SH-SY5Y (cell line): ENCODE measurements around the gene CCDC185.

ENCODE experiments used
- GATA2 ChIP-seq: IDR thresholded peaks from 2 replicates; pipeline ENCODE4 v1.6.1; 2011; ENCODE audit warnings: mild to moderate bottlenecking, low read depth, low read length
- GATA3 ChIP-seq: IDR thresholded peaks from 2 replicates; pipeline ENCODE4 v1.6.1; 2011; ENCODE audit warnings: low read depth, mild to moderate bottlenecking, low read length, moderate library complexity

Gene CCDC185

DNA sequence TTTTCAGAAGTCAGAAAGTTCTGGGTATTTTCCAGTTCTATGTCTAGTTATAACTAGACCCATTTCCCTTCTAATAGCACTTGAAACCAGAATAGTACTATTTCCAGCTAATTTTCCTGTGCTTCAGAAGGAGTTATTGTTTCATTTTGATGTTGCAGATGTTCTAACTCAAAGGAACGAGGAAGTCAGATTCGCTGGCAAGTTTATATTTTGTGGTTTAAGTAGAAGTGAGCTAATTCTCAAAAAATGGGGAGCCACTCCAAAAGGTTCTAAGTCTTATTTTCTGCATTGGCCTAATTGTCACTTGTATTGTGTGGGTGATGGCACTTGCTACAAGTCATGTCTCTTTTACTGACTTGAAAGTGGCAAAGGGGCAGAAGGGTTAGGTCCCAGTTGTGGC, 18.1 kb downstream of the CCDC185 start:
- TF ChIP-seq GATA3 (no peak), GATA2 (no peak)

DNA sequence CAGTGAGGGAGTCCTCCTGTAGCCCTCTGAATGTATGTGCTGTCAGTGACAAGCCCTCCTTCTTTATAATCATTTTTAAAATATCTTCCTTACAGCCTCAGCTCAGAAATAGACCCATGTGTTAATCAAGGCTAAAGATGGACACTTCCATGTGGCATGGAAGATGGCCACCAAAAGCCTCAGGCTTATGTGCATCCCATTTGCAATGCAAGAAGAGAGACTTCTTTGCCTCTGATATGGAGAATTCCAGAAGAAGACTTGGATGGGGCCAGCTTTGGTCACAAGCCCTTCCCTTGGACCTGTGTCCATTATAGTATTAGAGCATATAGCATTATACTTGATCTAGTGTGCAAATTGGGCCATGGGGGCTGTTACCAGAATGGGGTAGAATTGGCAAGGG, 18.5 kb downstream of the CCDC185 start:
- TF ChIP-seq GATA2 (no peak), GATA3 (no peak)

DNA sequence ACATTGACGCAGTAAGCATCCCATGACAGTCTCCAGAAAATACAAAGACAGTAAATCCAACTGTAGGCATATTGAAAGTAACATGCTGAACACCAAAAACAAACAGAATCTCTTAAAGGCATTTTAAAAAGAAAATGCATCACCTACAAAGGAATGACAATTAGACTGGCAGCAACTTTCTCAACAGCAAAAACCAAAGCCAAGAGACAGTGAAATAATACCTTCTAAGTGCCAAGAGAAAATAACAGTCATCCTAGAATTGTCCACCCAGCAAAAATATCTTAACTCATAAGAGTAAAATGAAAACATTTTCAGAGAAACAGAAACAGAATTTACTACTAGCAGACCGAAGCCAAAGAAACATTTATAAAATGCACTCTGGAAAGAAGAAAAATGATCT, 20.0 kb downstream of the CCDC185 start:
- TF ChIP-seq GATA2 (no peak), GATA3 (no peak)

DNA sequence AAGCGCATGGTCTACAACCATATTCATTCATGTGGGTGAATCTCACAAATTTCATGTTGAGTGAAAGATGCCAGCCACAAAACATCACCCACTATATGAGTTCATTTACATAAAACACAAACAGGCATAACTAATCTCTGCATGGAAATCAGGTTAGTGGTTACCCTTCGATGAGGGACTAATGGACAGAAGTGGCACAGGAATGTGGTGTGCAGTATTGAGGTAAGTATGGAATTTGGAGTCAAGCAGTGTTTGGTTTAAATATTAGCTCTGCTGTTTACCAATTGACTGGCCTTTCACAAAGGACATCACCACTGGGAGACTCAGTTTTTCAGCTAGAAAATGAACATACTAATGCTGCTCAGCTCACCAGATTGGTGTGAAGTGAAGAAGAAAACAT, 24.2 kb downstream of the CCDC185 start:
- TF ChIP-seq GATA2, result no peak
- TF ChIP-seq GATA3, result no peak

DNA sequence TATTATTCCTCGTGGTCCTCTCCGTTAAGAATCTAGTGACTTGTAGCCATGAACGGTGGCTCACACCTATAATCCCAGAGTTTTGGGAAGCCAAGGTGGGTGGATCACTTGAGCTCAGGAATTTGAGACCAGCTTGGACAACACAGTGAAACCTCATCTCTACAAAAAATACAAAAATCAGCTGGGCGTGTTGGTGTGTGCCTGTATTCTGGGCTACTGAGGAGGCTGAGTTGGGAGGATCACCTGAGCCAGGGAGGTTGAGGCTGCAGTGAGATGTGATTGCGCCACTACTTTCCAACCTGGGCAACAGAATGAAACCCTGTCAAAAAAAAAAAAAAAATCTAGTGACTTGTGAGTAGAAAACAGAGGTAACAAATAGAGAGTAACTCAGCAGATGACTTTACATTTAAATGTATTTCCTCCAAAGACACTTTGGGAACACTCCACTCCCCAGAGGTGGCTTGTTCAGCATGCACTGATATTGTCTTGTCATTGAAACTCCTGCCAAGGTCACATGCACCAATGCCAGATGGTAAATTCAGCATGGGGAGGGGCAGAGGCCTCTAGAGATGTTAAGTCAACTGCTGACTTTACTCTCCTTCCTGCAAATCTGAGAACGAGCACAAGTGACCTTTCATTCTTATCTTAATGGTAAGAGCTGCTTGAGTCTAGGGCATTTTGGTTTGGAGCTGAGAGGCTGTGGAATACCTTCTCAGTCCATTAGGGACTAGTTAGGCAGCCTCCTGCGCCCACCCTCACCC, 24.9 kb downstream of the CCDC185 start:
- TF ChIP-seq GATA3 (no peak), GATA2 (no peak)

DNA sequence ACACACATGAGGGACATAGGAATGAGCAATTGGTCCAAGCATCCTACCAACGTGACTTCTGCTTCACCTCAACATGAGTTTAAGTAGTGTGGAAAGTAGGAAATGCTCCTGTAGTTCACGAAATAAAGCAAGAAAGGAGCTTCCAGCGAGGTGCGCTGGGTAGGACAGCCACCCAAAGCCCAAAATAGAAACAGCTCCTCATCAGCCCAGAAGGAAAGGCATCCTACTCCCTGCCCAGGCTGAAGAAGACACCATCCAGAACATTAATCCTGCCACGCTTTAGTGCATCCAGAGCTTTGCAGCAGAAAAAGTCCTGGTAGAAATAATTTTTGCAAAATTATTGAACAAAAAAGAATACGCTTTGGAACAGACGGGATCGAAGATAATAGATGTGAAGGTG, 25.9 kb downstream of the CCDC185 start:
- TF ChIP-seq GATA3, result no peak
- TF ChIP-seq GATA2, result no peak

DNA sequence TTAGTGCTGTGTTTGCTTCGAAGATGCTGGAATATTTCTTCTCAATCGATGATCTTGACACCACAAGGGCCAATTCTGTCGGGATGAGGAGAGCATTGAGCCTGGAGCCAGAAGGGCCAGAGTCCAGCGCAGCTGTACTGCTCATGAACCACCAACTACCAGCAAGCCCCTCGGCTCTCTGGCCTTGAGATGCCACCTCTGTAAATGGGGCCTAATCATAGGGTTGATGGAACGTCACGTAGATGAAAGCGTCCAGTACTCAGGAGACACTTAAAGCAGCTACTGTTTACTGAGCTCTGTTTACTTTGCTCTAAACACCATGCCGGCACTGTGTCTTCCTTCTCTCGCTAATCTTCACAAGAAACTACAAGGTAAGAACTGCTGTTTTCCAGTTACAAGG, 26.3 kb downstream of the CCDC185 start:
- TF ChIP-seq GATA3 (no peak), GATA2 (no peak)

DNA sequence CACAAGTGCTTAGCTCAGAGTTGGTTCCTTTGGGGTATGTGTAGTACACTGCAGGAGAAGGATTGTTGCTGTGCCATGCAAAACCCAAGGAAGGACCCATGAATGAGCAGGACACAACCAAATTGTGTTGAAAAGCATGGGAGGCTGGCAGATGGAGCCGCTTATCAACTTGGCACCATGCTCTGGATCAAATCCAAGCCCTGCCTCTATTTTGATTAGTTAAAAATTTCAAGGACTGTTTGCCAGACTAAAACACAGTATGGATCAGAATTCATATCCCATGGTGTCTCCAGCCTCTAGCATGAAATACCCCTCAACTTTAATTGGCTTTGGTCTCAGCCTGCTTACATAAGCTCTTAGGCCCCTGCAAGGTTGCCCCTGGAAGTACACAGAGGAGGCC, 27.8 kb downstream of the CCDC185 start:
- TF ChIP-seq GATA2 (no peak), GATA3 (no peak)

DNA sequence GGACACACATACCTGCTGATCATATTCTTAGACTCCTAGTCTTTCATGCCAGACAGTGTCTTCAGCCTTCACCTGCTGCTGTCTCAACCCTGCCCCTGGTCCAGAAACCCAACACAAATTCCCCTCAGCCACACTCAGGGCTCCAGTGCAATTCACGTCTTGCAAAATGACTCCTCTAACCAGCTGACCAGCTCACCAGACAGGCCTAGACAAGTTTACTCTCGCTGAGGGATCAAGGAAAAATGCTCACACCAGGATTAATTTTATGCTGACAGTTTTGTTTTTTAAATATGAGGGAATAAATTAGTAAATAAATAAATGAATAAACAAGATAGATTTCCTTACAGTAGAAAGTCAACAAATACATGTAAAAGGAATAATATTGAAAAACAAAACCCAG, 28.5 kb downstream of the CCDC185 start:
- TF ChIP-seq GATA2 (no peak), GATA3 (no peak)

DNA sequence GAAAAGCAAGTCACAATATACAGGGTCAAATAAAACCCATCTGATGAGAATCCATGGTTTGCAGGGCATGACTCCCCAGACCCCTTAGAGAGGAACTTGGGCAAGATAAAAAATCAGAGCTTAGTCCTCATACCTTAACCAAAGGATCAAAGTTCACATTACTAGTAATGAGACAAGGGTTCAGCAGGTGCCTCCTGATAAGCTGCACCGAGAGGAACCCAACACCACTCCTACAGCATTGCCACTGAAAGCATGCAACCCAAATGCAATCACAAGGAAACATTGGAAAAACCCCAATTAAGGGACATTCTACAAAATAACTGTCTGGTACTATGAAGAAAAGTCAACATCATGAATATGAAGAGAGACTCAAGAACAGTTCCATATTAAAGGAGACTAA, 29.7 kb downstream of the CCDC185 start:
- TF ChIP-seq GATA3 (no peak), GATA2 (no peak)

DNA sequence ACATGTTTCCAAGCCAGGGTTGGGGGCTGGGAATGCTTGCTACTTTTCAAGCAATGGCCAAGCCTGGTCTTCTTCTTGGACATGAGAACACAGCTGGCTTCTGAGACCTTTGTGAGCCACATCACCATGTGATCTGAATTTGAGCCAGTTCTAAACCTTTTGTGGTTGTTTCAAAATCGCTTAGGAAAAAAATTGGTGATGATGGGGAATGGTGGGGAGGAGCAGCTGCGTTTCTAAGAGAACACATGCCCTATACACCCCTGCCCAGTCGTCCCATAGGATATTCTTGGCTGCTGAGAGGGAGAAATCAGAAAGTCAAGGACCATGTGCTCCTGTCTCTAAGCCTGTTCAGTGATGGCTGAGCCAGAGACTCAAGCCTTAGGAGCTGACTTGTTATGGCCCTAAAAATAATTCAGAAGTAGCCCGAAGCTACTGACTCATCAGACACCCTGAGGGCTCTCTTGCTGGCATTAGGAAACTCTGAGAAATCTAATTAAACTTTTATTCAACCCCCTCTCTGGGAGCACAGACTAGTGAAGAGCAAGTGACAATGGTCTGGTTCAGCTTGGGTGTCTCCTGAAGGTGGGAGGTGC, 30.5 kb downstream of the CCDC185 start:
- TF ChIP-seq GATA3 (no peak), GATA2 (no peak)

DNA sequence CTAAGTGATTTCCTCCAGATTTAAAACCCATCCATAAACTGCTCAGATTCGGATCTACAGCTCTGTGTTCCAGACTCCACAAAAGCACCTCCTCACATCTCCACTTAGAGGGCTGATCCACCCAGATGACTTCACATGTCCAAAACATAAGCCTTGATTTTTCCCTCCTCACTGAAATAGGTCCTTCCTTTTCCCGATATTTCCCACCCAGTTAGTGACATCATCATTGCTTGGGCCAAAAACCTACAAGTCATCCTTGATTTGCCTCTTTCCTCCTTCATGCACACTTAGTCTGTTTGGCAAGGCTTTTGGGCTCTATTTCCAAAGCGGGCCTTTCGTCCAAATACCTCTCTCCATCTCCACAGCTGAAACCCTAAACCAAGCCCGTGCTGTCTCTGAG, 32.3 kb downstream of the CCDC185 start:
- TF ChIP-seq GATA2 (no peak), GATA3 (no peak)

DNA sequence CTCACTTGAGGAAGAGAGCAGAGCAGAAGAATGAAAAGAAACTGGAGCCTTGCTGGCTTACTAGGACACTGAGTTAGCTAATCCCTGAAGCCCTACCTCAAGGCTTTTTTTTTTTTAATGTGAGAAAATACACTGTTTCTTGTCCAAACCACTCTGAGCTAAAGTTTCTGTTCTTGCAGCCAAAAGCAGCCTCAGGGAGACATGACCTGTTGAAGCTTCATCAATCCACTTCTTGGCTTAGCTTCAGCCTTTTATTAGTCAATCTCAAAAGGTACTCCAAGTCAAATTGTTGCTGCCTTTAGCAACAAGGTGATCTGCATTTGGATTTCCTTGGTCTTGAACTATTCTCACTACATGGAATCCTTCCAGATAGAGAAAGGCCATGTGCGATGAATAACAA, 33.7 kb downstream of the CCDC185 start:
- no peak for TF ChIP-seq GATA3
- TF ChIP-seq GATA2, result no peak

DNA sequence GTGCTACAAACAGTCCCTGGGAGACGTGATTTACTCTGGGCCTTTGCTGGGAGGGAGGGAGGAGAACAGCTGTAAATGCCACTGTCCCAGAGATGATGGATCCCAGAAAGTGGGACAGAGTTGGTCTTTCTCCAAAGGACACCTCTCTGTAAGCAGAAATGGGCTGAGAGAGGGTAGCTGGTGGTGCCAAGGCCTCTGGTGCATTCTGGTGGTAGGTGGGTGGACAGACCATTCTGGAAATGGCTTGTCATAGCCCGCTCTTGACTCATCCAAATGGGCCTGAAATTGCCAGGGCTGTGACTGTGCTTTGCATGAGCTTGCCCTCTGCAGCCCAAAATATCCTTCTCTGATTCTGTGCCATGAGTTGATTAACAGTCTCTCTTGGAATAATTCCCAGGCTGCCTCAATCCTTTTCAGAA, 36.1 kb downstream of the CCDC185 start:
- TF ChIP-seq GATA3, result no peak
- no peak for TF ChIP-seq GATA2

DNA sequence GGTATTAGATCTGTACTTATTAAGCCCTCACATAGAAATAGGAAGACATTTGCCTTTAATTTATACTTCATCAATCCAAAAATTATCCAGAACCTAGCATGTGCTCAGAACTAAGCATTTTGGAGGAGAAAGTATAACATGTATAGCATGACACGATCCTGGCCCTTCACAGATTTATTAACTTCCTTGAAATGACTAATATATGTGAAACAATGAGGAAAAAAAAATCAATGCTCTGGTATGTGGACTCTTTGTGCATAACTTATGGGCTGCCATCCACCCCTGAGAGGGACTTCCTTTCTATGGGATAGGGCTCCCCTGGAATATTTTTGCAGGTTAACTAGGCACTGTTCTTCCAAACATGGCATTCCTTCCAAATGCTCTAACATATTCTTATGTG, 36.6 kb downstream of the CCDC185 start:
- no peak for TF ChIP-seq GATA2
- TF ChIP-seq GATA3, result no peak

DNA sequence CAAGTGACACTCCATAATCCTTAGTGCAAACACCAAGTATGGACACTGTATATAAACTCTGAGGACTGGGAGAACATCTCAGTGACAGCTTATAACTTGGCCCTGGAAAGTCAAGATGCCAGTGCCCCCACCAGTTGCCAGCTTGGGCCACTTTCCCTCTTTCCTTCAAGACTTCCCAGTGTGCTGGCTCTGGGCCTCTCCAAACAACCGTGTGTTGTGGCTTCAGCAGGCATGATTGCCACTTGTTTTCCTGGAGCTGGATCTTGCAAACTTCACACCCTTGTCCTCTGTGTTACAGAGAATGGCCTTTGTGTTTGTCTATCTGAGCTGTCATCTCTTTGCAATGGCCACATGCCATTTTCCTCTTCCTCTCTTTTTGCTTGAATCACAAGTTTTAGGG, 37.0 kb downstream of the CCDC185 start:
- TF ChIP-seq GATA2 (no peak), GATA3 (no peak)

DNA sequence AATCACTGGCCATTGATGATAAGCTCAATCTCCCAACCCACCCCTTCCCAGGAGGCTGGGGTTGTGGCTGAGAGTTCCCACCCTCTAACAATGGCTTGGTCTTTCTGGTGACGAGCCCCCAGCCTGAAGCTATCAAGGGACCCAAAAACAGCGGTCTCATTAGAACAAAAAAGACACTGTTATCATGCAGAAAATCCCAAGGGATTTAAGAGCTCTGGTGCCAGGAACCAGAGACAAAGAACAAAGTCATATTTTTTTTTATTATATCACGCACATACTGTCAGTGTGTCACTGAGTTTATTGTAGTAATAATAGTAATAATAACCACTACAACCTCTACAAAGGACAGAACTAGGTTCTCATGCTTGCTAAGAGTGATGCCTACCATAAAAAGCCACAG, 43.9 kb downstream of the CCDC185 start:
- TF ChIP-seq GATA3 (no peak), GATA2 (no peak)
